Ishikawa (cell line): ENCODE data around the gene MAGEH1.

ENCODE experiments used
- CEBPB ChIP-seq: IDR thresholded peaks from 2 replicates; pipeline ENCODE4 v1.6.1; 2012
- CREB1 ChIP-seq: IDR thresholded peaks from 2 replicates; pipeline ENCODE4 v1.6.1; 2012; ENCODE audit warnings: low read depth
- EGR1 ChIP-seq: IDR thresholded peaks from 2 replicates; pipeline ENCODE4 v1.6.1; 2012
- EP300 ChIP-seq: IDR thresholded peaks from 2 replicates; pipeline ENCODE4 v1.6.1; 2012; ENCODE audit warnings: borderline replicate concordance
- FOXM1 ChIP-seq: IDR thresholded peaks from 2 replicates; pipeline ENCODE4 v1.6.1; 2012; ENCODE audit warnings: low read depth, borderline replicate concordance
- MAX ChIP-seq: IDR thresholded peaks from 2 replicates; pipeline ENCODE4 v1.6.1; 2012
- NFIC ChIP-seq: IDR thresholded peaks from 2 replicates; pipeline ENCODE4 v1.6.1; 2012
- RAD21 ChIP-seq: IDR thresholded peaks from 2 replicates; pipeline ENCODE4 v1.6.1; 2012; ENCODE audit warnings: low read depth
- REST ChIP-seq: IDR thresholded peaks from 2 replicates; pipeline ENCODE4 v1.6.1; 2012; ENCODE audit warnings: low read depth, mild to moderate bottlenecking
- TAF1 ChIP-seq: IDR thresholded peaks from 2 replicates; pipeline ENCODE4 v1.6.1; 2012; ENCODE audit warnings: low read depth, mild to moderate bottlenecking
- TCF12 ChIP-seq: IDR thresholded peaks from 2 replicates; pipeline ENCODE4 v1.6.1; 2012; ENCODE audit warnings: low read depth
- TEAD4 ChIP-seq: IDR thresholded peaks from 2 replicates; pipeline ENCODE4 v1.6.1; 2012
- USF1 ChIP-seq: IDR thresholded peaks from 2 replicates; pipeline ENCODE4 v1.6.1; 2012
- YY1 ChIP-seq: IDR thresholded peaks from 2 replicates; pipeline ENCODE4 v1.6.1; 2012; ENCODE audit warnings: low read depth
- ZBTB7A ChIP-seq: IDR thresholded peaks from 2 replicates; pipeline ENCODE4 v1.6.1; 2012; ENCODE audit warnings: low read depth

Gene MAGEH1

GRCh38 chrX:55451990-55452832 lies at the start of gene MAGEH1:
Gene MAGEH1 (plus strand): TSS chrX:55452127. CDS start chrX:55452375, 248 bp downstream.
- TF ChIP-seq MAX (no peak), TEAD4 (no peak), USF1 (no peak), FOXM1 (no peak), REST (no peak), TAF1 (no peak), EGR1 (no peak), RAD21 (no peak), CEBPB (no peak)

GRCh38 chrX:55450259-55450658 lies 1.7 kb upstream of the MAGEH1 start:
- TF ChIP-seq USF1 (no peak), RAD21 (peak; percentile 32; the same call in 1 of the 2 replicates)

GRCh38 chrX:55451141-55451540 lies 786 bp upstream of the MAGEH1 start:
- TF ChIP-seq TAF1: no peak
- TF ChIP-seq TCF12: no peak
- no peak for TF ChIP-seq CEBPB
- TF ChIP-seq CREB1: no peak
- TF ChIP-seq RAD21: no peak
- TF ChIP-seq ZBTB7A: no peak
- TF ChIP-seq TEAD4: no peak
- TF ChIP-seq MAX: no peak
- TF ChIP-seq NFIC: no peak

- TF ChIP-seq ZBTB7A (no peak), NFIC (no peak), YY1 (no peak), TCF12 (no peak), TAF1 (no peak), USF1 (no peak), TEAD4 (no peak), RAD21 (no peak), MAX (no peak)
Measured at GRCh38 chrX:55451626-55451989, 319 bp upstream of the MAGEH1 start.

- TF ChIP-seq TCF12 (no peak), CEBPB (no peak), MAX (no peak), EP300 (no peak), YY1 (no peak), CREB1 (no peak), FOXM1 (no peak), USF1 (no peak), ZBTB7A (no peak), TEAD4 (no peak), TAF1 (no peak), RAD21 (no peak), REST (no peak), EGR1 (no peak), NFIC (no peak)
Measured at GRCh38 chrX:55452833-55453124, 852 bp downstream of the MAGEH1 start.
